SK-N-MC (cell line): ENCODE measurements around the gene COPB2.

Experiments
- EZH2 ChIP-seq: fragments of 200-600 bp; sonication (generic); IDR thresholded peaks from one replicate; pipeline ENCODE4 v1.6.1; 2017; ENCODE audit warnings: antibody characterized with exemption
- POLR2AphosphoS5 ChIP-seq: IDR thresholded peaks from 2 replicates; pipeline ENCODE4 v1.6.1; 2012; ENCODE audit warnings: mild to moderate bottlenecking, low read depth, low read length, borderline replicate concordance

DNA sequence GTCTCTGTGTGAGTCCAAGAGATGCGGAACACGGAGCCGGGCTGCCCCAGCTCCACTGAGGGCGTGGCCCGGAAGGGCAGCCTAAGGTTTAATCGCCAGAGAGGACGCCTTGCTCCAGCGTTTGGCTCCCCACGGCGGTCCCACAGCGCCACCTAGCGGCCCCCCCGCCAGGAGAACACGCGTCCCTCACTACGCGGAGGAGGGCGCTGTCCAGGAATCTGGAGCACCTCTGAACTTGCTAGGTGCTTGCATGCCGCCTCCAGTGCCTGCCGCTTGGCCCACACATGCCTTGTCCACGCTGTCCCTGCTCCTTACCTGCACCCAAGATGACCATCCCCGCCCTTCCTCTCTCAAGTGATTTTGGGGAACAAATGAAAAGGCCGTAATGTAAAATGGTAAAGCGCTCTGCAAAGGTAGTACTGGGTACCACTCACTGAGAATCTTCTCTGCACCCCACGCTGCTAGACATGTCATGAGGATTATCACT lies 60.0 kb downstream of the COPB2 start:
- no peak for TF ChIP-seq POLR2AphosphoS5
- TF ChIP-seq EZH2 = no peak
